GM21786 (cell line): ENCODE results near the gene AGXT2.

Experiments used
- ATAC-seq: cut with Tn5 transposase; IDR thresholded peaks from one replicate; pipeline ENCODE4 v1.9.1; 2021; ENCODE audit not compliant: unreplicated experiment

The AGXT2 gene, protein sequence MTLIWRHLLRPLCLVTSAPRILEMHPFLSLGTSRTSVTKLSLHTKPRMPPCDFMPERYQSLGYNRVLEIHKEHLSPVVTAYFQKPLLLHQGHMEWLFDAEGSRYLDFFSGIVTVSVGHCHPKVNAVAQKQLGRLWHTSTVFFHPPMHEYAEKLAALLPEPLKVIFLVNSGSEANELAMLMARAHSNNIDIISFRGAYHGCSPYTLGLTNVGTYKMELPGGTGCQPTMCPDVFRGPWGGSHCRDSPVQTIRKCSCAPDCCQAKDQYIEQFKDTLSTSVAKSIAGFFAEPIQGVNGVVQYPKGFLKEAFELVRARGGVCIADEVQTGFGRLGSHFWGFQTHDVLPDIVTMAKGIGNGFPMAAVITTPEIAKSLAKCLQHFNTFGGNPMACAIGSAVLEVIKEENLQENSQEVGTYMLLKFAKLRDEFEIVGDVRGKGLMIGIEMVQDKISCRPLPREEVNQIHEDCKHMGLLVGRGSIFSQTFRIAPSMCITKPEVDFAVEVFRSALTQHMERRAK

DNA sequence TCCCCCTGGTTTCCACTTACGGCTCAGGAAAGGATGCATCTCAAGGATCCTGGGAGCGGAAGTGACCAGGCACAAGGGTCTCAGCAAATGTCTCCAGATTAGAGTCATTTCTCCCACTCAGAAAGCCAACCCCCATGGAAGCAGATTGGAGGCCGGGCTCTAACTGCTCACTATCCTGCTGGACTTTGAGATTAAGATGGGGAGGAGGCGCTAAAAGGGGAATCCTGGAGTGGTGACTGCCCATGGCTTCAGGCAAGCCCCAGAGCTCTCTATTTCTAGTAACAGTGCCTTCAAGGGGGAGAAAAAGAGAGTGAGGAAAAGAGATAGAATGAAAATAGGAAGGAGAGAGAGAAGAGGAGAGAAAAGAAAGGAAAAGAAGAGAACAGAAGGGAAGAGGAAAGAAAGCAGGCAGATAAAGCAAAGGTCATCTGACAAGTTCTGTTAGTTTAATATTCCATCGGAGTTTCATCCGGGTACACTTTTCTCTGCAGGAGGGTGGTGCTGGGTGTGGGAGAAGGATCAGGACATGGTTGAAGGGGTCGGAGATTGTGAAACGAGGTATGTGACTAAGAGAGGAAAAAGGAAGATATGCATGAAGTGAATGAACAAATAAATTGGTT lies at the start of gene AGXT2:
TSS of gene AGXT2 (minus strand) at position 165 of the 620 bp plus-strand sequence. CDS start at position 108, 57 bp downstream.
- no peak for ATAC-seq

DNA sequence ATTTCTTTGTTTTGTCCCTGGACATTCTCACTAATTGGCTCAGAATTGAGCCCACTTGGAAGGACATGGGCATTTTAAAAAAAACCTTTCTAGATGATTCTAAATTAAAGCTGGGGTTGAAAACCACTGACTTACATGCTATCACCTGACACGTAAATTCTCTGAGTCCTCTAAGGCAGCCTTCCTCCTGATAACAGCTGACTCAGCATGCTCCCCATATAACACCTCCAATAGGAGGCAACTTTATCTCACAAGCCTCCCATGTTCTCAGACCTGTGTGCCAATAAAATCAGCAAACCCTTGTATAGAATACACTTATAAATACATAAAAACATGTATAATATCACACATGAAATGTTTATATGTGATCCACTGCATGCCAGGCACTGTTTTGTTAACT lies 49.2 kb upstream of the AGXT2 start:
- ATAC-seq, result no peak

DNA sequence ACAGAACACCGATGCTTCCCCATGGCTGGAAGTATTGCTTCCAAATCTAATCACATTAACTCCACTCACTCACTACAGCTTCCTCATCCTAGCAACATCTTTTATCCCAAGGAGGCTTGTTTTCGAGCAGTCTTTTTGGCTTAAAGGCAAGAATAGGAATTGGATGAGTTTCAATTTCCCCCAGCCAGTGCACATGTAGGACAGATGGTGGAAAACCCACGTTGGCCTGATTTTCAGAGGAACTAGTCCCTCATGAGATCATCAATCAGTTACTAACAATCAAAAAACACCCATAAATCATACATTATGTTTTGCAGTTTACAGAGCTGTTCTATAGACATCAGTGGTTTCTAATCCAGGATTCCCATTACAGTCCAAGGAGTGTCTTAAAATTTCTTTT lies 48.5 kb upstream of the AGXT2 start:
- no peak for ATAC-seq

DNA sequence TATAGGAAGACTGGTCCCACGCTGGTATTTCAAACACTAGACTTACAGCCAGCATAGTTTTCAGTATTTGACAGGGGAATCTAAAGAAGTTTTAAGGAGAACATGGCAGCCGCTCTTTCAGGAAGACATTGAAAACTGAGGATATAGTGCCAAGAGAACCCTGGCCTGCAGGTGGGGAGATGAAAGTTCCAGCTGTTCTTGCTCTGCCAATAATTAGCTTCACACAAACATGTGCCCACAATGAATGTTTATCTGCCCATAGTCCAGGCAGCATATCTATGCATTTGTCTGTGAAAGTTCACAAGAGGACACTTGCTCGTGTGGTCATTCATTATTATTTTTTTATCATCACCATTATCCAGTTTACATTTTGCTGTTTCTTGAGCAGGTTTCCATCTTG lies 47.6 kb upstream of the AGXT2 start:
- ATAC-seq, result no peak

DNA sequence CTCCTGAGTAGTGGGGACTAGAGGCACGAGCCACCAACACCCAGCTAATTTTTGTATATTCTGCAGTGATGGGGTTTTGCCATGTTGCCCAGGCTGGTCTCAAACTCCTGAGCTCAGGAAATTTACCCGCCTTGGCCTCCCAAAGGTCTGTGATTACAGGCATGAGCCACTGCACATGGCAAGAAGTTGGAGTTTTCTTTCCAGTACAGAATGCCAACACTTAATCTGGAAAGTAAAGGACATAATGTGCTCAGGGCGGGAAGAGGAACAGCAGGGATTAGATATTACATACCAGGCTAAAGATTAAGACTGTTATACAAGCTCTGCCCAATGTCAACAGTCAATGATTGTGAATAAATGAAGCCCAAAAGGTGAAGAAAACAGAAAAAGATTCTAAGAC lies 47.2 kb upstream of the AGXT2 start:
- ATAC-seq, result no peak

DNA sequence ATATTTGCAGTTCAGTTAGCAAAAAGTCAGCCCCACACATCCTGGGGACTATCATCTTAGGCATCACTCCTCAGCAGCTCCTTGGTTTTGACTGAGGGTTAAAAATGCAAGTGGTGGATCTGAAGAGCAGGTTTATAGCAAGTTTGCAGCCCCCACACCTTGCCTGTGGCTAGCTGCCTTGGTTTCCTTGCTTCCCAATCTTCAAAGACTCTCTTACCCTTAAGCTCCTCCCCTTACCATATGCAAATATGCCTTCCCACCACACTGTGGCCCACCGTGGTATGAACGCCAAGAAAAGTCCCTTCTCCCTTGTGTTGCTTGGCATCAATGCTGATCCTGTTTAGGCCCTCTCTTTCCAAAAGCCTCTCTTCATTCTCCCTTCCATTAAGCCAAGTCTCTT lies 45.0 kb upstream of the AGXT2 start:
- no peak for ATAC-seq

DNA sequence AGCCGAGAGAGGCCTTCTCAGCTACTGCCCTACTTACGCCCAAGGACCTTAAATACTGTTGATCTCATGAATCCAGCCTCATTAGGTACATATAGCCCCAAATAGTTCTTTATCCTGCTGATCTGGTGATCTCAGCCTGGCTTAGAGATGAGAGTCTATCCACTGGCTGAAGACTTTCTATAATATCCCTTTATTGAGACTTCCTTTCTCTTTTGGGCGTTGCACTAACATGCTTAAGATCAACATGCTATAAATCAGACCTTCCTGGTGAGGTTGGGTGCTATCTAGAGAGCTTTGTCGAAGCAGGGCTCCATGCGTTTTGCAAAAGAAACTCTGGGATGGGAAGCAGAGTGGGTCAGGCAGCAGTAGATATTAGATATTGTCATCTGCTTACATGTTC lies 44.0 kb upstream of the AGXT2 start:
- ATAC-seq, result no peak

DNA sequence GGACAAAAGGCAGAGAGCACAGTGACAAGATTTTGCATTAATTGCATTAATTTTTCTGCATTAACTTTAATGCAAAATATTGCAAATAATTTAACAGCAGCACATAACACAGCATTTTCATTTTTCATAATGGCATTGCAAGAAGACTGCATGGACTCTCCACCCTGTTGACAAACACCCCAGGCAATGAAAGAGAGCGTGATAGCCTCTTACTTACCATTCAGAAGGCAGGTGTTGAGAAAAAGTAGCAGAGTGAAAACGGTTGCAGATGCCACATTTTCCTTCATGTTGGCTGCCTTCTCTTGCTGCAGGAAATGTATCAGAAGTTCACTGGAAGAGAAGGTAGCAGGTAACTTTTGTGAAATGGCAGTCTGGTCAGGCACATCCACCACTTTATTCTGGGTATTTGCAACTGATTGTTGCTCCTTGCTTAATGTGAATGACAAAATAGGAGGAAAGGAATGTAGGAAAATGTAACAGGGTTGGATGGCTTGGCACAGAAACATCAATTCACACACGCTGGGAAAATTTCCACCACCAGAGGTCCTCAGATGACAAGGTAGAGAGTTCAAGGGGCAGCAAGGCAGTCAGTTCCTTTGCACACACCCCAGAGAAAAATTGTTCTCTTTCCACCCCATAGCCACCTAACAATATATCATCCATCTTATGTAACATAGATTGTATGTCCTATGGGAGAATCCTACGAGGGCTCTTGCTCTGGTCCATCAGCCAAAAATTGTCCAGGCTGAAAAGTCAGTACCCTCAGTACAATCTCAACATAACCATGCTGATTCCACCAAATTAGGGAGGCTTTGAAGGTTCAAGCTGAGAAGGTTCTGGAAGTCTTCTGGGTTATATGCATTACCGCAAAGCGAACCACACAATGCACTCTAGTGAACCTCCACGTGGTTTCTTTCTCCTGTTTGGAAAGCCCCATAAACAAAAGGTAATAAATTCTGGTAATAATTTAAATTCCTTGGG lies 41.9 kb upstream of the AGXT2 start:
- ATAC-seq, result peak; percentile 58

DNA sequence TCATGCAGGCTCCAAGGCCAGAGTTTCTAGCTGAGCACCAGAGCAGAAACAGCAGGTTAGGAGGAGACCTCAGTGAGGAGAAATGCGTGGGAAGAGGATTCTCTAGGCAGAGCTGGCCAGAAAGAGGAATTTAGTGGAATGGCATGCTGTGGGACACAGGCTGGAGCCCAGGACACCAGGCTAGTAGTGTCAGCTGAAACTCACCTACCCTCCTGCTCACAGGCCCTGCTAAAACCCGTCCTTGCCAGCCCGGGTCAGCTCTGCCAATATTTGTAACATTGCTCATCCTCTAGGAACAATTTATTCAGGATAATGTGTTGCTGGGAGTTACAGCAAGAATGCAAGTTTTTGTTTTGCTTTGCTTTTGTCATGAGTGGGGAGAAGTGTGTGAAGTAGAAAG lies 40.2 kb upstream of the AGXT2 start:
- ATAC-seq, result no peak

DNA sequence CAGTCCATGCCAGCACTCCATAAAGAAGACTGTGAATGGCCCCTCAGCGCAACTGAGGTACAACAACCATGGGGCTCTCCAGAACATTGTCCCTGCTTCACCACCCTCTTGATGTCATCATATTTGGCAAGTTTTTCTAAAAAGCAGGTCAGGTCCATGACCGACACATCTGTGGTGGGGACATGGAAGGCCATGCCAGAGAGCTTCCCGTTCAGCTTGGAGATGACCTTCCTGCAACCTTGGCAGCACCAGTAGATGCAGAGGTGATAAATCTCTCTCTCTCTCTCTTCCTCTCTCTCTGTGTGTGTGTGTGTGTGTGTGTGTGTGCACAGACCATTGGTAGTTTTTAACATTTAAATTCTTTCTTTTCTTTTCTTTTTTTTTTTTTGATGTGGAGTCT lies 35.4 kb upstream of the AGXT2 start:
- no peak for ATAC-seq

DNA sequence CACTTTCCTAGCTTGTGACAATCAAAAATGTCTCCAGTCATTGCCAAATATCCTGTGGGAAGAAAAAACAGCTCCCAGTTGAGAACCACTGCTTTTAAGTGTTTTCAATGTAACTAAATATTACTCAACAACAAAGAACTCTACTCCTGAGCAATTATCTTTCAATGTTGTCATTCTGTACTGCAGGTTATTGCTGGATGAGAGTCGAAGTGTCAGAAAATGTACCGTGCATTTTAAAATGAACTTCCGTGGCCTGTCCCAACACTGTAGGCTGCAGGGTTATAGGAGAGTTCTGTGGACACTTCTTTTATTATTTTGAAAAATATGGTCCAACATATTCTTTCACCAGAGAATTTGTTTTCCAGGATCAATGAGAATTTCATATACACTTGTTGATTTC lies 34.8 kb upstream of the AGXT2 start:
- ATAC-seq, result no peak

DNA sequence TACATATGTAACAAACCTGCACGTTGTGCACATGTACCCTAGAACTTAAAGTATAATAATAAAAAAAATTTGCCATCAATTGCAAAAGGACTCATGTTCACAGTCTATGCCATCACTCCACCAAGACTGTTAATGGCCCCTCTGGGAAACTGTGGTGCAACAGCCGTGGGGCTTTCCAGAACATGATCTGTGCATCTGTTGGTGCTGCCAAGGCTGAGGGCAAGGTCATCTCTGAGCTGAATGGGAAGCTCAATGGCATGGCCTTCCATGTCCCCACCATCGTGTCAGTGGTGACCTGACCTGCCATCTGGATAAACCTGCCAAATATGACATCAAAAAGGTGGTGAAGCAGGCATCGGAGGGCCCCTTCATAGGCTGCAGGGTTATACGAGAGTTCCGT lies 33.4 kb upstream of the AGXT2 start:
- ATAC-seq, result no peak

DNA sequence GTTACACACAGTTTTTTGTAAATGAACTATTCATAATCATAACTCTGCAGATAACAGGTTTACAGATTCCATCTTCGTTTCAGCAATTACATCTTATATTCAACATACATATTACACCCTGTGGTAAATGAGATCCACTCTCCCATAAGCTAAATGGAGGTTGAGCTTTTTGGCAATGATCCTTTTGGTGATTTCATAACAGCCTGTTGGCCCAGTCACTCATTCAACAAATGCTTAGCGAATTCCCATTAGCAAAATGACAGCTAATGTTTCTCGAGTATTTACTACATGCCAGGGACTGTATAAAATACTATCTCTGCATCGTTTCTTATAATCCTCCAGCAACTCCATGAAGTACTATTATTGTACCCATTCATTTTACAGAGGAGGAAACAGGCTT lies 25.4 kb upstream of the AGXT2 start:
- no peak for ATAC-seq

DNA sequence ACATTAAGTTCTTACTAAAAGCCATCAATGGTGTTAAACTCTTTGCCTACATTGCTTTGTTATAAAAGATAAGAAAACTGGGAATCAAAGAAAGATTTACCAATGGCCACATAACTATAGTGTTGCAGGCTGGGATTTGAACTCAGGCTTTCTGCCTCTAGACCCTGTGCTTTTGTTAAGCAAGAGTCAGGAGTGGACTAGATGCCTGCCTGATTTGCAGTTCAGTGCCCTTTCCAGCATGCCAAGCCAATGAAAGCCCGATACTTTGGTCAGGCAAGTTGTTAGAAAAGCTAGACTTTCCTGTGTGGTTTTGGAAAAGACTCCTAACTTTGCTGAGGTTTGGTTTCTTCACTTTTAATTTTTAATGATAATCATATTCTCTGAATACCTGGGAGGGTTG lies 21.4 kb upstream of the AGXT2 start:
- ATAC-seq, result no peak

DNA sequence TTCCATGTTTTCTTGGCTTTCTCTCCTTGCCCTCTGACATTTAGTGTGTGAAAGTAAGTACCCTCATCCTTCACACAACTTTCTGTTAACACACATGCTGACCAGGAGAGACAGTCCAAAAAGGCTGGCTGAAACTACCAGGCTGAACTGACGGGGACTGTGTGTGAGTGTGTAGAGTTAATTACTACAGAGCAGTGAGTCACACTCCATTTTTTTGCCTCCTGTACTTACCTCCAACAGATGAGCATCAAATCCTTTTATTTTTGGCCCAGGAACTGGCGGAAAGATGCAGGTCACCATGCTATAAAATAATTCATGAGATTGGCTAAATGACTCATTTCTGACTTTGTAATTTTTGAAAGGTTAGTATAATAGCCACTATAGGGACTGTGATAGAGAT lies 20.2 kb upstream of the AGXT2 start:
- ATAC-seq, result no peak

DNA sequence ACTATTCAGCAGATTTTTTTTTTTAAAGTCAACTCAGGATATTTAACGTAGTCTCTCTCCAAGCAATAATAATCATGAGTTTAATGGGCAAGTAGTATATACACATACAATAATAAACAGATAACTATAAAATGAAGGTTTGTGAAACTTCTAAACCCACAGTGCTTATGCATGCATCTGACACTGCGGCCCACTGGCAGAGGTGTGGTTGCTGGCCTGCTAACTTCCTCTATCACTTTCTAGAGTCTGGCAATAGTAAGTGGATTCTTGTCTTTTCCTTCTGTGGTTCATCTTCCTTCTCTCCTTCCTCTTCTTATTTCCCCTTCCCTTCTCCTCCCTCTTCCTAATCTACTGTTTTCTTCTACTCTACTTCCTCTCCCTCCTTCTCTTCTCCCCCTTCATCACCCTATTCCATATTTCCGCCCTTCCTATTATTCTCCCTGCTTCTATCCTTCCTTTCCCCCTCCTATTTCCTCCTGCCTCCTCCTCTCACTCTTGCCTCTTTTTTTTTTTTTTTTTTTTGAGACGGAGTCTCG lies 18.6 kb upstream of the AGXT2 start:
- ATAC-seq, result peak; percentile 87

DNA sequence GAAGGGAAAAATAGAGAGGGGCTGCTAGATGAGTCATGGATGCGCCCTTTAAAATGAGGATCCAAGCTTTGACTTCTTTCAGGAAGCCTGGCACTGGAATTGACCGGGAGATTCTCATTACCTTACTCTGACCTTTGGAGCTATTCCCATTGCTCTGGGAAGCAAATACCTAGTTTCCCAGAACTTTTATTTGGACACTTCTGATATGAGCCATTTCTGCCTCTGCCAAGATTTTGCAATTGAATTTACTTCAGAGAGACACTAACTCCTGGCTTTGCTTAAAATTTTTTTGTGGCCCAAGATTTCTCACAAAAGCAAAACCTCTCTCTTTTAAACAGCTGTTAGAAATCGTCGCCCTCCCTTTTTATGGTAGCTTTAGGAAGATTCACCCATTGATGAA lies 15.7 kb upstream of the AGXT2 start:
- no peak for ATAC-seq

DNA sequence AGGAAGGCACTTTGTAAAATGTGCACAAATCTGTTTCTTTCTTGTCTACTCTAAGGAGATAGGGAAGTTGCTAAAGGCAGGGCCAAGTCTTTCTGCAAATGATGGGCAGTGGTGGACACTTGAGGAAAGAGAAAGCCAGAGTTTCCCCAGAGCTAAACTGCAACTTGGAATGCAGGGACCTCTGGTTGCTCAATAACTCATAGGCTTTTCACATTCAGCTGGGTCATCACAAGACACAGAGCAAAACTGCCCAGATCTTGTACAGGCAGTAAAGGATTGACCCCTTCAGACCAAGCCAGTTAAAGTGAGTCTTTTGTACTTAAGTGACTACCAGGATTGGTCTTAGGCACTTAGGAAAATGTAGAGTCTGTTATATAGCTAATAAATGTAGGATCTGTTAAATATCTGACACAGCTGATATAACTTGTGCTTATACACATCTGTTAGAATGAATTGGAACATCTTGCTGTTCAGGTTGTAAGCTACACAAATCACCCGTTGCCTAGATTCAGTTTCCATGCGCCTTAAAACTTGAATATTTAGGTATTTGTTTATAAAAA lies 13.5 kb upstream of the AGXT2 start:
- ATAC-seq, result no peak

DNA sequence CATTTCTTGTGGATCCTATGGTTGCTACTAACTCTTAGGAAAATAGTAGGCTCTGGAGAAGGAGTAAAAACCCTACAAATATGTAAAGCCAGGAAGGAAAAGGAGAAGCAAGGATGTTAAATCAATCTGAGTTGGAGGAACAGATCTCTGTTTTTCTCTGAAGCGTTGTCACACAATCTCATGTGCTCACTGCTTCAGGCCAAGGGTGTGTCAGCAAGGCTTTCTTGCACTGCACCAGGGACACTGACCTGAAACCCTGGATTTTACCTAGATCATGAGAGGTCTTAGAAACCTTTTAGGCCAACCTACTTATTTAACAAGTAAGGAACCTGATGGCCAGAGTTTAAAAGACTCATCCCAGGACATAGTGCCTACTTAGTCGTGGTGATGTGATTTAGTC lies 12.5 kb upstream of the AGXT2 start:
- no peak for ATAC-seq

DNA sequence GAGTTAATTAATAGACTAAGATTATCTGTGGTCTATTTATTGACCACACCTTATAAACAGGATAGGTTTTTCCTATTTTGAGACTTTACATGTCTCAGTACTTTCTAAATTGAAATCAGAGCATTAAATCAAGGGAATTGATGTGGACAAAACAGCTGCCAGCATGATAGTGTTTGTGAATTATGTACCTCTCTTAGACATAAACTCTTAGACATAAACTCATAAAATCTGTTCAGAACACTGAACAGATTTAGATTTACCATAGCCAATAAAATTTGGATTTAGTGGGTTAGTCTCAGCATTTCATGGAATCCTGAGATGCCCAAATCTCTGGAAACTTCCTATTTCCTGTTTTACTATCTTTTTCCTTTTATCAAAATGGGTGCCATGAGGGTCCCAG lies 11.5 kb upstream of the AGXT2 start:
- no peak for ATAC-seq

DNA sequence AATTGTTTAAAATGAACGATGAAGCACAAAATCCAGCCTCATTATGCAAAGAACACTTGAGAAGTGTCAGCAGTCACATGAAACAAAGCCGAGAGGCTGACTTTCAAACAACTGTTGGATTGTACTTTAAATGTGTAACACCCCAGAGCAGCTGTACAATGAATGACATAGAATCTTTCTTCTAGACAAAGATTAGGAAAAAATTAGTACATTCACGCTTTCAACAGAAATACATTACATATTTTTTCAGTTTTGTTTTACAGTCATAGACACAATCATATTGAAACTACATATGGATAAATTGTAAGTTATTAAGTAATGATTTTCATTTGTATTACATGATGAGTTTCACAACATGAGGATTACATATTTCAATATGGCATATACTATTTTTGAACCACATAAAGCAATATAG lies 10.6 kb upstream of the AGXT2 start:
- ATAC-seq, result peak; percentile 91
